Immature natural killer cell (primary cell): ENCODE measurements around the gene CLIP3. TPM values are rescaled to one million over a fixed set of nuclear protein-coding genes. Genes with fewer than 3 reads are reported as not detected.

Source experiments
- DNase-seq, 3 donors: peaks; one replicate each; pipeline ENCODE4 v3.0.0; 2022; ENCODE audit warnings: mixed read lengths in 1 of 3
- H3K27ac Mint-ChIP-seq, 6 donors: one replicate each; pipeline ENCODE4 v1.8.0; 2020; ENCODE audit warnings: mixed read lengths in 6 of 6, mild to moderate bottlenecking in 5 of 6, inconsistent platforms in 4 of 6, moderate library complexity in 3 of 6
- H3K27me3 Mint-ChIP-seq, 3 donors: one replicate each; pipeline ENCODE4 v1.8.0; 2020 to 2021; ENCODE audit warnings: low read depth in 3 of 3, mild to moderate bottlenecking in 3 of 3, mixed read lengths in 3 of 3, moderate library complexity in 3 of 3, inconsistent platforms in 1 of 3
- H3K36me3 Mint-ChIP-seq, 3 donors: one replicate each; pipeline ENCODE4 v1.8.0; 2020; ENCODE audit warnings: mixed read lengths in 3 of 3, inconsistent platforms in 2 of 3, mild to moderate bottlenecking in 2 of 3
- H3K4me1 Mint-ChIP-seq, 2 donors: one replicate each; pipeline ENCODE4 v1.8.0; 2020; ENCODE audit warnings: inconsistent platforms in 2 of 2, mild to moderate bottlenecking in 2 of 2, mixed read lengths in 2 of 2, moderate library complexity in 1 of 2
- H3K4me3 Mint-ChIP-seq, 5 donors: one replicate each; pipeline ENCODE4 v1.8.0; 2020; ENCODE audit warnings: mild to moderate bottlenecking in 5 of 5, mixed read lengths in 5 of 5, inconsistent platforms in 3 of 5, moderate library complexity in 3 of 5
- H3K9me3 Mint-ChIP-seq, 6 donors: one replicate each; pipeline ENCODE4 v1.8.0; 2020; ENCODE audit warnings: mild to moderate bottlenecking in 6 of 6, mixed read lengths in 6 of 6, inconsistent platforms in 4 of 6, moderate library complexity in 3 of 6
- polyA plus RNA-seq, 3 donors: library from polyadenylated mRNA; unstranded; fragments of 300-500 nt; fragmentation: Illumina TruSeq; gene quantifications; one replicate each; pipeline ENCODE4 v1.2.3, GENCODE V29; 2021

Gene CLIP3
- polyA plus RNA-seq, 3 donors from 2014 or later, result 0.07 to 0.55 TPM; not detected in 1

GRCh38 chr19:35966771-35967170 is 65.9 kb downstream of the CLIP3 start:
- Mint-ChIP-seq H3K4me1 (peaks cover 27 to 31% of the 10 kb centered on the region in 2 donors), H3K27ac (peak overlapping the region in 2 of 6 donors; percentile 37 to 43), H3K9me3 (no peaks in the 10 kb centered on the region), H3K36me3 (no peaks in the 10 kb centered on the region), H3K27me3 (peaks cover 3 to 4% (median 4%) of the 10 kb centered on the region in 3 donors), H3K4me3 (peak overlapping the region; percentile 24 to 52 (median 41))
- peak; percentile 23 to 45 (median 34) for DNase-seq

Other genes with a start within 250 kb of the CLIP3 start
- not detected for gene PRODH2, start 220.0 kb downstream of the CLIP3 start, polyA plus RNA-seq
- not detected for gene NPHS1, start 180.4 kb downstream of the CLIP3 start, polyA plus RNA-seq
- under 1 TPM in 1 of 3 donors, not detected in 2; 0.19 TPM for gene KIRREL2, start 176.0 kb downstream of the CLIP3 start, polyA plus RNA-seq
- gene APLP1, start 164.3 kb downstream of the CLIP3 start, polyA plus RNA-seq, result under 1 TPM in 1 of 3 donors, not detected in 2; 0.72 TPM
- 1 to 10 TPM; 2.7 to 8.0 (median 2.9) TPM for gene NFKBID, start 132.3 kb downstream of the CLIP3 start, polyA plus RNA-seq
- 1,000 to 10,000 TPM; 1,885 to 2,801 (median 2,654) TPM for gene HCST, start 130.3 kb downstream of the CLIP3 start, polyA plus RNA-seq
- gene TYROBP, start 124.6 kb downstream of the CLIP3 start, polyA plus RNA-seq, result 1,000 to 10,000 TPM; 2,771 to 3,312 (median 2,871) TPM
- under 1 TPM; 0.17 to 0.62 (median 0.32) TPM for gene LRFN3, start 96.5 kb downstream of the CLIP3 start, polyA plus RNA-seq
- gene SDHAF1, start 37.7 kb downstream of the CLIP3 start, polyA plus RNA-seq, result 10 to 100 TPM; 44.7 to 51.0 (median 48.3) TPM
- not detected for gene SYNE4, start 24.1 kb downstream of the CLIP3 start, polyA plus RNA-seq
- 10 to 100 TPM; 27.2 to 34.6 (median 30.0) TPM for gene ALKBH6, start 18.7 kb downstream of the CLIP3 start, polyA plus RNA-seq
- 10 to 100 TPM in 2 of 3 donors, 1 to 10 TPM in 1; 3.2 to 10.7 (median 10.1) TPM for gene THAP8, start 21.4 kb upstream of the CLIP3 start, polyA plus RNA-seq
- gene WDR62, start 22.0 kb upstream of the CLIP3 start, polyA plus RNA-seq, result under 1 TPM in 2 of 3 donors, not detected in 1; 0.12 to 0.77 TPM
- not detected for gene OVOL3, start 78.3 kb upstream of the CLIP3 start, polyA plus RNA-seq
- 100 to 1,000 TPM; 102 to 136 (median 127) TPM for gene POLR2I, start 82.0 kb upstream of the CLIP3 start, polyA plus RNA-seq
- 100 to 1,000 TPM; 341 to 445 (median 385) TPM for gene TBCB, start 82.6 kb upstream of the CLIP3 start, polyA plus RNA-seq
- gene CAPNS1, start 107.2 kb upstream of the CLIP3 start, polyA plus RNA-seq, result 100 to 1,000 TPM; 176 to 253 (median 225) TPM
- not detected for gene COX7A1, start 119.6 kb upstream of the CLIP3 start, polyA plus RNA-seq
- 1 to 10 TPM; 2.9 to 7.6 (median 2.9) TPM for gene ZNF565, start 181.8 kb upstream of the CLIP3 start, polyA plus RNA-seq
- gene ZNF146, start 182.2 kb upstream of the CLIP3 start, polyA plus RNA-seq, result 10 to 100 TPM; 18.6 to 50.6 (median 25.9) TPM